Transverse colon (tissue), 4 donors: Measurements from ENCODE around the gene HS3ST1.

Experiments used
- POLR2A ChIP-seq: fragments of 450-650 bp; IDR thresholded peaks from one replicate; pipeline ENCODE4 v1.6.1; 2016; ENCODE audit warnings: antibody characterized with exemption, mild to moderate bottlenecking, moderate library complexity
- POLR2AphosphoS5 ChIP-seq, 3 donors: sonication (generic); formaldehyde crosslinking; IDR thresholded peaks; one replicate each; pipeline ENCODE4 v1.6.1; 2016; ENCODE audit warnings: antibody characterized with exemption in 3 of 3
- TF ChIP-seq, protein P1 (sequence below), 5 experiments: fragments of 200-600 bp in 3 of 5; fragments of 450-650 bp in 2 of 5; sonication (generic) in 3 of 5; IDR thresholded peaks; 1 replicate in 2 of 5; 2 replicates in 3 of 5; pipeline ENCODE4 v1.5.1; 2016 to 2017; ENCODE audit warnings: antibody characterized with exemption in 5 of 5, inconsistent platforms in 3 of 5, mild to moderate bottlenecking in 2 of 5, moderate library complexity in 1 of 5

GRCh38 chr4:11348449-11349088 lies 80.1 kb downstream of the HS3ST1 start:
- TF ChIP-seq POLR2AphosphoS5 (IDR thresholded peaks at IDR 0.05): no peak
- TF ChIP-seq, protein P1, sequence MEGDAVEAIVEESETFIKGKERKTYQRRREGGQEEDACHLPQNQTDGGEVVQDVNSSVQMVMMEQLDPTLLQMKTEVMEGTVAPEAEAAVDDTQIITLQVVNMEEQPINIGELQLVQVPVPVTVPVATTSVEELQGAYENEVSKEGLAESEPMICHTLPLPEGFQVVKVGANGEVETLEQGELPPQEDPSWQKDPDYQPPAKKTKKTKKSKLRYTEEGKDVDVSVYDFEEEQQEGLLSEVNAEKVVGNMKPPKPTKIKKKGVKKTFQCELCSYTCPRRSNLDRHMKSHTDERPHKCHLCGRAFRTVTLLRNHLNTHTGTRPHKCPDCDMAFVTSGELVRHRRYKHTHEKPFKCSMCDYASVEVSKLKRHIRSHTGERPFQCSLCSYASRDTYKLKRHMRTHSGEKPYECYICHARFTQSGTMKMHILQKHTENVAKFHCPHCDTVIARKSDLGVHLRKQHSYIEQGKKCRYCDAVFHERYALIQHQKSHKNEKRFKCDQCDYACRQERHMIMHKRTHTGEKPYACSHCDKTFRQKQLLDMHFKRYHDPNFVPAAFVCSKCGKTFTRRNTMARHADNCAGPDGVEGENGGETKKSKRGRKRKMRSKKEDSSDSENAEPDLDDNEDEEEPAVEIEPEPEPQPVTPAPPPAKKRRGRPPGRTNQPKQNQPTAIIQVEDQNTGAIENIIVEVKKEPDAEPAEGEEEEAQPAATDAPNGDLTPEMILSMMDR (IDR thresholded peaks at IDR 0.05): no peak
- TF ChIP-seq POLR2A: no peak
